Smooth muscle cell (in vitro differentiated cells): ENCODE data around the gene ERLEC1. TPM values are rescaled to one million over a fixed set of nuclear protein-coding genes. Genes with fewer than 3 reads are reported as not detected.

Experiments used
- DNase-seq: peaks from one replicate; lab custom pipeline; 2025; ENCODE audit not compliant: unreplicated experiment; lab: John Stamatoyannopoulos, UW
- H2AFZ ChIP-seq: fragments of 200-600 bp; sonication (generic); 2 replicates; pipeline ENCODE4 v1.6.0; 2016; ENCODE audit warnings: antibody characterized with exemption, low read depth, mild to moderate bottlenecking
- H3F3A ChIP-seq: fragments of 200-600 bp; sonication (generic); 2 replicates; pipeline ENCODE4 v1.6.0; 2017; ENCODE audit warnings: antibody characterized with exemption, low read depth
- H3K27ac ChIP-seq: fragments of 200-600 bp; sonication (generic); 2 replicates; pipeline ENCODE4 v1.5.1; 2016; ENCODE audit warnings: low read depth, mild to moderate bottlenecking
- H3K27me3 ChIP-seq: fragments of 200-600 bp; sonication (generic); 2 replicates; pipeline ENCODE4 v1.6.1; 2016; ENCODE audit warnings: low read depth, mild to moderate bottlenecking
- H3K36me3 ChIP-seq: fragments of 200-600 bp; sonication (generic); 2 replicates; pipeline ENCODE4 v1.5.1; 2016; ENCODE audit warnings: low read depth
- H3K4me1 ChIP-seq: fragments of 200-600 bp; sonication (generic); 2 replicates; pipeline ENCODE4 v1.5.1; 2016; ENCODE audit warnings: low read depth
- H3K4me2 ChIP-seq: fragments of 200-600 bp; sonication (generic); 2 replicates; pipeline ENCODE4 v1.6.0; 2016; ENCODE audit warnings: mild to moderate bottlenecking
- H3K4me3 ChIP-seq: fragments of 200-600 bp; sonication (generic); 2 replicates; pipeline ENCODE4 v1.5.1; 2016; ENCODE audit warnings: mild to moderate bottlenecking
- H3K79me2 ChIP-seq: fragments of 200-600 bp; sonication (generic); 2 replicates; pipeline ENCODE4 v1.6.0; 2016; ENCODE audit warnings: low read depth, mild to moderate bottlenecking
- H3K9ac ChIP-seq: fragments of 200-600 bp; sonication (generic); 2 replicates; pipeline ENCODE4 v1.6.0; 2016; ENCODE audit warnings: low read depth
- H3K9me3 ChIP-seq: fragments of 200-600 bp; sonication (generic); replicated peaks from 2 replicates; pipeline ENCODE4 v1.5.1; 2016; ENCODE audit warnings: low read depth
- H4K20me1 ChIP-seq: fragments of 200-600 bp; sonication (generic); 2 replicates; pipeline ENCODE4 v1.6.0; 2016; ENCODE audit warnings: low read depth
- CTCF ChIP-seq: fragments of 200-600 bp; sonication (generic); IDR thresholded peaks from 2 replicates; pipeline ENCODE4 v1.5.1; 2017; ENCODE audit warnings: borderline replicate concordance, mild to moderate bottlenecking, antibody characterized with exemption; ENCODE audit not compliant: insufficient read depth, poor library complexity, severe bottlenecking
- WGBS: methylation state at CpG from one replicate; pipeline ENCODE4 v1.1.7; 2016; ENCODE audit warnings: low lambda C conversion rate; 5-methylcytosine and 5-hydroxymethylcytosine counted together
- polyA plus RNA-seq: library from polyadenylated mRNA; unstranded; fragments of >200 nt; fragmentation: Nextera tagmentation; extraction: Ambion mirVana; gene quantifications from 2 replicates; pipeline ENCODE4 v1.2.1, GENCODE V29; 2016
- total RNA-seq: library from RNA; depleted of rRNA; stranded (reverse); fragments of >200 nt; gene quantifications from 2 replicates; pipeline ENCODE4 v1.2.3, GENCODE V29; 2014

ERLEC1 gene
- 94.0 and 107 TPM in 2 replicates for total RNA-seq
- 88.2 and 106 TPM in 2 replicates for polyA plus RNA-seq

- 1% methylated on average over 74 of the region's 77 CpGs for WGBS
- Histone ChIP-seq H3K4me3 (peak within 1 kb of the TSS; percentile 91), H3F3A (peaks cover 7% of the 10 kb centered on the region), H3K27me3 (no peaks in the 10 kb centered on the region), H3K9me3 (no peaks in the 10 kb centered on the region), H2AFZ (peak within 1 kb of the TSS; percentile 91), H3K9ac (peak within 1 kb of the TSS; percentile 87), H3K79me2 (peaks cover 92% of the 10 kb centered on the region), H4K20me1 (peaks cover 48% of the 10 kb centered on the region), H3K4me2 (peak within 1 kb of the TSS; percentile 99), H3K4me1 (peaks cover 21% of the 10 kb centered on the region), H3K27ac (peak within 1 kb of the TSS; percentile 71), H3K36me3 (no peaks in the 10 kb centered on the region)
- peak; percentile 53 for DNase-seq
- no peak for TF ChIP-seq CTCF
Observed at GRCh38 chr2:53786705-53787613, at the start of gene ERLEC1, which contains the start of gene ASB3. Gene ERLEC1, plus strand, starts transcription at chr2:53787044. Its CDS starts 167 bp downstream, at chr2:53787211. Gene ASB3, minus strand, starts transcription at chr2:53786953. Its CDS starts 21,381 bp downstream, at chr2:53765572.

GRCh38 chr2:53737091-53737490 lies 49.8 kb upstream of the ERLEC1 start:
- H4K20me1 ChIP-seq: no peaks in the 10 kb centered on the region
- no peak for TF ChIP-seq CTCF
- H2AFZ ChIP-seq: no peak overlapping the region
- no peak overlapping the region for H3K9ac ChIP-seq
- no peak overlapping the region for H3K27ac ChIP-seq
- no peaks in the 10 kb centered on the region for H3K4me1 ChIP-seq
- no peak overlapping the region for H3K4me2 ChIP-seq
- no peaks in the 10 kb centered on the region for H3K36me3 ChIP-seq
- no peak overlapping the region for H3K4me3 ChIP-seq
- H3K27me3 ChIP-seq: no peaks in the 10 kb centered on the region
- H3F3A ChIP-seq: no peaks in the 10 kb centered on the region
- 98% methylated on average over 5 of the region's 5 CpGs for WGBS
- no peaks in the 10 kb centered on the region for H3K9me3 ChIP-seq
- no peaks in the 10 kb centered on the region for H3K79me2 ChIP-seq
- DNase-seq: no peak

- TF ChIP-seq CTCF: no peak
Observed at GRCh38 chr2:53739032-53739431, 47.8 kb upstream of the ERLEC1 start.

More at GRCh38 chr2:53739032-53739431, 47.8 kb upstream of the ERLEC1 start:
- Histone ChIP-seq H3K36me3 (no peaks in the 10 kb centered on the region), H3K4me2 (no peak overlapping the region), H3K4me3 (no peak overlapping the region), H3K27ac (no peak overlapping the region), H3K27me3 (no peaks in the 10 kb centered on the region), H3F3A (no peaks in the 10 kb centered on the region), H3K9ac (no peak overlapping the region), H3K9me3 (no peaks in the 10 kb centered on the region), H3K4me1 (no peaks in the 10 kb centered on the region), H3K79me2 (peaks cover 5% of the 10 kb centered on the region), H2AFZ (no peak overlapping the region), H4K20me1 (no peaks in the 10 kb centered on the region)
- 87% methylated on average over 1 of the region's 1 CpG for WGBS
- DNase-seq: no peak
